OCI-LY3 (cell line): ENCODE data around the gene PIK3CA.

Source experiments
- CTCF ChIP-seq: fragments of 200-600, 300-600 bp; sonication (generic); IDR thresholded peaks from 2 replicates; pipeline ENCODE4 v1.5.1; 2014; ENCODE audit warnings: antibody characterized with exemption, low read length, low read depth
- EZH2phosphoT487 ChIP-seq: fragments of 200-600 bp; shearing (Covaris generic); IDR thresholded peaks from 2 replicates; pipeline ENCODE4 v1.6.1; 2018; ENCODE audit warnings: antibody characterized with exemption, mixed run types, low read depth

- TF ChIP-seq CTCF (no peak), EZH2phosphoT487 (no peak)
Observed at GRCh38 chr3:179156170-179156569, 8.0 kb downstream of the PIK3CA start.
